GM23248 (cell line): ENCODE data around the gene COL23A1.

Source experiments
- EZH2 ChIP-seq: fragments of 200-600 bp; sonication (generic); IDR thresholded peaks from 2 replicates; pipeline ENCODE4 v1.6.1; 2018; ENCODE audit warnings: antibody characterized with exemption, mild to moderate bottlenecking; ENCODE audit not compliant: insufficient read depth, poor library complexity, severe bottlenecking
- EZH2phosphoT487 ChIP-seq: fragments of 200-600 bp; sonication (generic); IDR thresholded peaks from 2 replicates; pipeline ENCODE4 v1.6.1; 2018; ENCODE audit warnings: antibody characterized with exemption, moderate library complexity, mild to moderate bottlenecking, low read depth; ENCODE audit not compliant: insufficient read depth

GRCh38 chr5:178471711-178472110 is 118.5 kb downstream of the COL23A1 start:
- TF ChIP-seq EZH2 (no peak), EZH2phosphoT487 (no peak)
